Measurements from ENCODE around the gene MRC1. TPM values are rescaled to one million over a fixed set of nuclear protein-coding genes. Genes with fewer than 3 reads are reported as not detected.

Gene MRC1
- total and polyA plus RNA-seq, 9 of the 15 experiments (the other 6 are each of a cell fraction or from before 2014, with no cell fraction given) = 0.01 to 0.20 (median 0.03) TPM; not detected in 5

- in situ Hi-C loops (cut with MboI) (loop anchor here (10.0 kb wide), 1 partner anchor 272 kb away; no protein-coding TSS in a partner anchor), intact Hi-C loops (cut with micrococcal nuclease) (loop anchor here (10.0 kb wide), 1 partner anchor 142 kb away; no protein-coding TSS in a partner anchor)
- Histone ChIP-seq H3K4me2 (ENCODE audit: insufficient read depth, low read length) (no peak overlapping the region), H4K20me1 (replicated peaks; ENCODE audit: control insufficient read depth, insufficient read depth, low read length) (no peaks in the 10 kb centered on the region), H3K9me1 (ENCODE audit: control insufficient read depth, insufficient read depth, low read length) (no peaks in the 10 kb centered on the region), H3K36me3 (ENCODE audit: control insufficient read depth, insufficient read depth, low read length) (no peaks in the 10 kb centered on the region), H3K27ac (ENCODE audit: extremely low read depth, low read depth, low read length) (no peak overlapping the region), H2AFZ (ENCODE audit: low read depth, low read length) (no peak overlapping the region), H3K9ac (ENCODE audit: insufficient read depth in 1 of 2, low read depth in 2 of 2, low read length in 2 of 2) (no peak overlapping the region), H3K4me1 (replicated peaks in 1 of 2; ENCODE audit: control insufficient read depth in 2 of 2, insufficient read depth in 2 of 2, low read length in 2 of 2) (no peaks in the 10 kb centered on the region), H3K9me3 (replicated peaks; ENCODE audit: control insufficient read depth, insufficient read depth, low read depth, low read length) (no peaks in the 10 kb centered on the region), H3K27me3 (ENCODE audit: control insufficient read depth in 2 of 2, insufficient read depth in 2 of 2, low read length in 2 of 2) (peaks cover 0 to 4% of the 10 kb centered on the region in 2 experiments; a peak in 1 of 5 replicates), H3K79me2 (ENCODE audit: control insufficient read depth, insufficient read depth, low read length) (no peaks in the 10 kb centered on the region), H3K4me3 (no peak overlapping the region)
- ChIA-PET POLR2A (no interaction called here), CTCF (ENCODE audit: low intra/inter-chr PET ratio) (no interaction called here)
- BruUV-seq (replicated peaks) = no TSS peak
- DNase-seq (ENCODE audit: extremely low read depth in 1 of 4, low spot score in 3 of 4) (no peak), FAIRE-seq (no peak), ATAC-seq (no peak)
- TF ChIP-seq, protein P1, sequence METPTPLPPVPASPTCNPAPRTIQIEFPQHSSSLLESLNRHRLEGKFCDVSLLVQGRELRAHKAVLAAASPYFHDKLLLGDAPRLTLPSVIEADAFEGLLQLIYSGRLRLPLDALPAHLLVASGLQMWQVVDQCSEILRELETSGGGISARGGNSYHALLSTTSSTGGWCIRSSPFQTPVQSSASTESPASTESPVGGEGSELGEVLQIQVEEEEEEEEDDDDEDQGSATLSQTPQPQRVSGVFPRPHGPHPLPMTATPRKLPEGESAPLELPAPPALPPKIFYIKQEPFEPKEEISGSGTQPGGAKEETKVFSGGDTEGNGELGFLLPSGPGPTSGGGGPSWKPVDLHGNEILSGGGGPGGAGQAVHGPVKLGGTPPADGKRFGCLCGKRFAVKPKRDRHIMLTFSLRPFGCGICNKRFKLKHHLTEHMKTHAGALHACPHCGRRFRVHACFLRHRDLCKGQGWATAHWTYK (CRISPR knock-in tag; IDR thresholded peaks at IDR 0.05) = no peak
- TF ChIP-seq, protein P2, sequence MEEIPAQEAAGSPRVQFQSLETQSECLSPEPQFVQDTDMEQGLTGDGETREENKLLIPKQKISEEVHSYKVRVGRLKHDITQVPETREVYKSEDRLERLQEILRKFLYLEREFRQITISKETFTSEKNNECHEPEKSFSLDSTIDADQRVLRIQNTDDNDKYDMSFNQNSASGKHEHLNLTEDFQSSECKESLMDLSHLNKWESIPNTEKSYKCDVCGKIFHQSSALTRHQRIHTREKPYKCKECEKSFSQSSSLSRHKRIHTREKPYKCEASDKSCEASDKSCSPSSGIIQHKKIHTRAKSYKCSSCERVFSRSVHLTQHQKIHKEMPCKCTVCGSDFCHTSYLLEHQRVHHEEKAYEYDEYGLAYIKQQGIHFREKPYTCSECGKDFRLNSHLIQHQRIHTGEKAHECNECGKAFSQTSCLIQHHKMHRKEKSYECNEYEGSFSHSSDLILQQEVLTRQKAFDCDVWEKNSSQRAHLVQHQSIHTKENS (CRISPR knock-in tag; IDR thresholded peaks at IDR 0.05) = no peak
- TF ChIP-seq ZNF263 (CRISPR knock-in tag; IDR thresholded peaks at IDR 0.05; ENCODE audit: borderline replicate concordance) (no peak), HDGF (IDR thresholded peaks at IDR 0.05) (no peak), NR4A1 (CRISPR knock-in tag; IDR thresholded peaks at IDR 0.05) (no peak), NR4A1 (tag; IDR thresholded peaks at IDR 0.05) (no peak), FOXK2 (conservative IDR thresholded peaks at IDR 0.05 in 1 of 2, IDR thresholded peaks at IDR 0.05 in 1 of 2; ENCODE audit: low read depth in 2 of 2) (no peak), ZNF586 (CRISPR knock-in tag; conservative IDR thresholded peaks at IDR 0.05) (no peak), YBX1 (IDR thresholded peaks at IDR 0.05) (no peak), TFAP4 (CRISPR knock-in tag; IDR thresholded peaks at IDR 0.05; ENCODE audit: borderline replicate concordance) (no peak), KLF6 (CRISPR knock-in tag; IDR thresholded peaks at IDR 0.05; ENCODE audit: borderline replicate concordance) (no peak), ELF4 (CRISPR knock-in tag; IDR thresholded peaks at IDR 0.05) (no peak), KLF1 (tag; IDR thresholded peaks at IDR 0.05) (no peak), NFATC3 (IDR thresholded peaks at IDR 0.05) (no peak), RHOXF2B (CRISPR knock-in tag; conservative IDR thresholded peaks at IDR 0.05) (no peak), C11orf30 (IDR thresholded peaks at IDR 0.05; ENCODE audit: low read depth) (no peak)
These were observed 68.0 kb downstream of the MRC1 start for GRCh38 chr10:17877121-17877520.

Measured in K562 (cell line).